ENCODE data around the gene NPSR1.
A peak's percentile ranks its signal among the peaks of the same experiment; 100 is the strongest.

Gene NPSR1

DNA sequence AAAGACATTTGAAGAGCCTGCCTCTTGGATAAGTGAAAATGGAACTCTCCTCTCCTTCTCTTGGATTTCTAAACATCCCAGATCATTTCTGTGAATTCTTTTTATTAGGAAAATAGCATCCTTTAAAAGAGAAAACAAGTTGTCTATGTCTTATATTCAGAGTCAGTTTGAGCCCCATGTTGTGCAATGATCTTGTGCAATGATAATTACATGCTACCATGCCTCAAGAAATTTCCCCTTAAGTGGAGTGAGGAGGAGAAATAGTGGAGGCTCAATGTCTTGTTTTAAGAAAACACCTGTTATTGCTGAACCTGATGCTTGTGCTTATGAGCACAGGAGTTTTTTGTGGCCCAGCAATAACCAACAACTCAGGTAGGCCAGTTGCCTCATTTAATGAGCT is 103.6 kb downstream of the NPSR1 start:
- TF ChIP-seq, protein P1, sequence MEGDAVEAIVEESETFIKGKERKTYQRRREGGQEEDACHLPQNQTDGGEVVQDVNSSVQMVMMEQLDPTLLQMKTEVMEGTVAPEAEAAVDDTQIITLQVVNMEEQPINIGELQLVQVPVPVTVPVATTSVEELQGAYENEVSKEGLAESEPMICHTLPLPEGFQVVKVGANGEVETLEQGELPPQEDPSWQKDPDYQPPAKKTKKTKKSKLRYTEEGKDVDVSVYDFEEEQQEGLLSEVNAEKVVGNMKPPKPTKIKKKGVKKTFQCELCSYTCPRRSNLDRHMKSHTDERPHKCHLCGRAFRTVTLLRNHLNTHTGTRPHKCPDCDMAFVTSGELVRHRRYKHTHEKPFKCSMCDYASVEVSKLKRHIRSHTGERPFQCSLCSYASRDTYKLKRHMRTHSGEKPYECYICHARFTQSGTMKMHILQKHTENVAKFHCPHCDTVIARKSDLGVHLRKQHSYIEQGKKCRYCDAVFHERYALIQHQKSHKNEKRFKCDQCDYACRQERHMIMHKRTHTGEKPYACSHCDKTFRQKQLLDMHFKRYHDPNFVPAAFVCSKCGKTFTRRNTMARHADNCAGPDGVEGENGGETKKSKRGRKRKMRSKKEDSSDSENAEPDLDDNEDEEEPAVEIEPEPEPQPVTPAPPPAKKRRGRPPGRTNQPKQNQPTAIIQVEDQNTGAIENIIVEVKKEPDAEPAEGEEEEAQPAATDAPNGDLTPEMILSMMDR (IDR thresholded peaks at IDR 0.05; ENCODE audit: insufficient read depth, low read depth, low read length, missing control alignments), result no peak
- peak; percentile 58 for DNase-seq (ENCODE audit: low read depth)
- no peak overlapping the region for H3K4me3 ChIP-seq (ENCODE audit: low read length)

DNA sequence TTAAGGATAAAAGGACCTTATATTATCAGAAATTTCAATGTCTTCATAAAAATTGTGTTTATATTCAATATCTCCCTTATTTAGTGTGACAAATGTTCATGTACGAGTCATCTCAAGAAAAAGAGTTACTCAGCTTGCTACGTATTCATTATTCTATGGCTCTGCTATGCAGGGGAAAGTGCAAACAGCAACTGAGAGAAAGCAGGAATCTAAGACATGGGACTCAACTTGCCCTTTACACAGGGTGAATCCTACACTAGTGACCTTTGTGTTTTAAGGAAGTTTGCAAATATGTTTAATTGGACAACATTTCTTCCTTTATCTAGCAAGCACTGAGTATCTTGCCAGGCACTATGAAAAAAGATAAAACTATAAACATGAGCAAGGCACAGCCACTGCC is 104.7 kb downstream of the NPSR1 start:
- H3K4me3 ChIP-seq (ENCODE audit: low read length), result no peak overlapping the region
- DNase-seq (ENCODE audit: low read depth), result peak; percentile 60
- TF ChIP-seq, protein P1 (IDR thresholded peaks at IDR 0.05; ENCODE audit: insufficient read depth, low read depth, low read length, missing control alignments), result no peak

DNA sequence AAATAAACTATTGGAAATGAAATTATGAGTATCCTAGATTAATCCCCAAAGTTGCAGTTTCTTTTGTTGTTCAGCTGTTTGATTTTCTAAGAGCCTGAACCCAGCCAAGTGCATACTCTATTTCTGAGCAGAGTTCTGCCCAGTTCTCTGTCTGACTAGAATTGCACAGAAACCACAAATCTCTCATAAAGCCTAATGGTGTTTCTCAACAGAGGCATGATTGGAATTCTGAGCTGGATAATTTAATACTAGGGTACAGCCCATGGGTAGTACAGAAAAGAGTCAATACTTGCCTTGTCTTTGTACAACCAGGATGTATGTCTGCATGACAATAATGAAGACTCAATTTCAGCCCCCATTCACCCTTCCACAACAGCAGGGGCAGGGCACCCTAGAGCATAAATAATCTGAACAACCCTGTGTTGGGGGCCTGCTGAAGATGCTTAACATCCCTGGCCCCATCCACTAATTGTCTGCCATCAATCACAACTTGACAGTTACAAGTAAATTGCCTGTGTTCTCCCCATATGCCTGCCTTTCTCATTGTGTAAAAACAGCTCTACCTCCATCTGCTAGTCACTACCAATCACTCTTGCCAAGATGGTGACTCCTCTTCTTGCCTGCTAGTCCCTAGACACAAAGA is 114.4 kb downstream of the NPSR1 start:
- H3K4me3 ChIP-seq (ENCODE audit: low read length), result no peak overlapping the region
- DNase-seq (ENCODE audit: low read depth), result no peak
- TF ChIP-seq, protein P1 (IDR thresholded peaks at IDR 0.05; ENCODE audit: insufficient read depth, low read depth, low read length, missing control alignments), result no peak

DNA sequence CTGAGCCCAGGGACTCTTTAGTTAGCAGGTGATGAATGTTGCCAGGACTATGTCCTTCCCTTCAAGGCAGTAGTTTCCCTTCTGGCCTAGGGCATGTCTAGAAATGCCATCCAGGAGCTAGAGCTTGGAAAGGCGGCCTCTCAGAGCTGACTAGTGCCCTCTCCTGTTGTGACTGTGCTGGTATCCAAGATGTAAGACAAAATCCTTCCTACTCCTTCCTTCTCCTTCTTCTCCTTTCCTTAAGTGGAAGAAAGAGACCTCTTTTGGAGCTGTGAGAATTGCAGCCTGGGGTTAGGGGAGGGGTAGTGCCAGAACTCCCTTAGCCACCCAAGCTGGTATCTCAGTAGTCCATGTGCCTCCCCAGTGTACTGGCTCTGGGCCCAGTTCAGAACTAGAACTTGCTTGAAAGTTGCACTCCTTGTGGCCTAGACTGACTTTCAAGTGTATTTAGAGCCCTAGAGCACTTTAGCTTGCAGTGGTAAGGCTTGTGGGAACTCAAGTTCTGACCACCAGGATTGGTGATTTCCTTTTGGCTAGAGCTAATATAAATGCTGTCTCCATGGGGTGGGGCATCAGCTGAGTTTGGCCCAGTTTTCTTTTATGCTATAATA is 118.8 kb downstream of the NPSR1 start:
- TF ChIP-seq, protein P1 (IDR thresholded peaks at IDR 0.05; ENCODE audit: insufficient read depth, low read depth, low read length, missing control alignments), result no peak
- H3K4me3 ChIP-seq (ENCODE audit: low read length), result no peak overlapping the region
- peak; percentile 8 for DNase-seq (ENCODE audit: low read depth)

DNA sequence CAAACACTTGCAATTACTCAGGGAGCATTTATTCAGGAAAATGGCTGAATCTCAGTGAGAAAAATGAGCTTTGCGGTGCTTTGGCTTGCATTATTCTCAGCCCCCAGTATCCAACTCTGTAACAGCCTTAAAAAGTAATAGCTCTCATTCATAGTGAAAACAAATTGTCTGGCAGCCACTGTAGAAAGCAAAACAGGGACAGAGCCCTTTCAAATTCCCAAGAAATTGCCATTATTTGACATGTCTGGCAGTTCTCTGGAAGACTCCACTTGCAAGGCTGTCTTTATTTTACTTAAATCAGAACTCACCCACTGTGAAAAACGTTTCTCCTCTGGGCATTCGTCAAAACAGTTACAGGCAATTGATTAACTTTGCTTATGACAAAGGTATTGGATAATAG is 122.5 kb downstream of the NPSR1 start:
- TF ChIP-seq, protein P1 (IDR thresholded peaks at IDR 0.05; ENCODE audit: insufficient read depth, low read depth, low read length, missing control alignments), result no peak
- no peak for DNase-seq (ENCODE audit: low read depth)
- no peak overlapping the region for H3K4me3 ChIP-seq (ENCODE audit: low read length)

DNA sequence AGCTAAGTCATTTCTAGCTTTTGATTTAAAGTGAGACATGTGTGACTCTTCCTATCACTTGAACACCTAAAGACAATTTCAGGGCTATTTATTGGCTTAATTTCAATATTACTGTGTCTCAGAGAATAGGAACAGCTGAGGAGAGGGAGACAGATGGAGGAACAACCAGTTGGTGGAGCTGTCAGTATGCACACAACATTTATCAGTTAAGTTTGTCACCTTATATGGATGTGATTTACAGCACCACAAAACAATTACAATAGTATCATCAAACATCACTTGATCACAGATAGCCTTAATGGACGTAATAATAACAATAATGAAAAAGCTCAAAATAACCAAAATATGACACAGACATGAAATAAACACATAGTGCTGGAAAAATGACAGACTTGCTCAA is 129.6 kb downstream of the NPSR1 start:
- TF ChIP-seq, protein P1 (IDR thresholded peaks at IDR 0.05; ENCODE audit: insufficient read depth, low read depth, low read length, missing control alignments), result no peak

DNA sequence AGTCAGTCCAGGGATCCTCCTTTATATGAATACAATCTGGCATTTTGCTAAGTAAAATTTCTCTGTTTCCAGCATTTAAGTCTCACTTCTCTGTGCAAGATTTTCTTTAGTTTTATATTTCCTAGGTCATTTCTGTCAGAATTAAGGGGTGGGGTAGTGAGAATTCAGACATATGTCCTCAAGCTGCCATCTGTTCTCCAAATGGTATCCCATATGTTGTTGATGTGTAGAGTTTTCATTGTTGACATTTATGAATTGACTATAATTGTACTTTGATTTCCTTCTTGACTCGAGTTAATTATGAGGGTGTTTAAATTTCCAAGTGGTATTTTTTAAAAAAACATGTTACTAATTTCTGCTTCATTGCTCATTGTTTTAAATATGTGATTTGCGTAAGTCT is 148.8 kb downstream of the NPSR1 start:
- DNase-seq (ENCODE audit: low read depth), result no peak
- H3K4me3 ChIP-seq (ENCODE audit: low read length), result no peak overlapping the region
- TF ChIP-seq, protein P1 (IDR thresholded peaks at IDR 0.05; ENCODE audit: insufficient read depth, low read depth, low read length, missing control alignments), result no peak

More for the DNA sequence above, 129.6 kb downstream of the NPSR1 start:
- no peak overlapping the region for H3K4me3 ChIP-seq (ENCODE audit: low read length)
- no peak for DNase-seq (ENCODE audit: low read depth)

Measured in epithelial cell of esophagus (primary cell).